NCI-H128 (cell line): ENCODE data around the gene FLAD1.
"Not testable (repeated sequence)": the region's sequence is repeated elsewhere in the genome, so short reads cannot be mapped to it uniquely, and the experiment has no call there.

Experiments
- DNase-seq: peaks from one replicate; lab custom pipeline; 2025; ENCODE audit not compliant: unreplicated experiment; lab: John Stamatoyannopoulos, UW

FLAD1 gene

DNA sequence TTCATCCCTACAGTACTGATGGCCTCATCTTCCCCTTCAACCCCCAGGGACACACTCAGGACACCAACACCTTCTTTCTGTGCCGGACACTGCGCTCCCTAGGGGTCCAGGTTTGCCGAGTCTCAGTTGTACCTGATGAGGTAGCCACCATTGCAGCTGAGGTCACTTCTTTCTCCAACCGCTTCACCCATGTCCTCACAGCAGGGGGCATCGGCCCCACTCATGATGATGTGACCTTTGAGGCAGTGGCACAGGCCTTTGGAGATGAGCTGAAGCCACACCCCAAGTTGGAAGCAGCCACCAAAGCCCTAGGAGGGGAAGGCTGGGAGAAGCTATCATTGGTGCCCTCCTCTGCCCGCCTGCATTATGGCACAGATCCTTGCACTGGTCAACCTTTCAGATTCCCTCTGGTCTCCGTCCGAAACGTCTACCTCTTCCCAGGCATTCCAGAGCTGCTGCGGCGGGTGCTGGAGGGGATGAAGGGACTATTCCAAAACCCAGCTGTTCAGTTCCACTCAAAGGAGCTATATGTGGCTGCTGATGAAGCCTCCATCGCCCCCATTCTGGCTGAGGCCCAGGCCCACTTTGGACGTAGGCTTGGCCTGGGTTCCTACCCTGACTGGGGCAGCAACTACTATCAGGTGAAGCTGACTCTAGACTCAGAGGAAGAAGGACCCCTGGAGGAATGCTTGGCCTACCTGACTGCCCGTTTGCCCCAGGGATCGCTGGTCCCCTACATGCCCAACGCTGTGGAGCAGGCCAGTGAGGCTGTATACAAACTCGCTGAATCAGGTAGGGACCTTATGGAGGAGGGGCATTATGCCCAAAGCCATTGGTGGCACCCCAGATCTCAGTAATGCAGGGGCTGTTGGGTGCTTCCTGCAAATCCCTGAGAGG is 5.2 kb downstream of the FLAD1 start:
- no peak for DNase-seq

DNA sequence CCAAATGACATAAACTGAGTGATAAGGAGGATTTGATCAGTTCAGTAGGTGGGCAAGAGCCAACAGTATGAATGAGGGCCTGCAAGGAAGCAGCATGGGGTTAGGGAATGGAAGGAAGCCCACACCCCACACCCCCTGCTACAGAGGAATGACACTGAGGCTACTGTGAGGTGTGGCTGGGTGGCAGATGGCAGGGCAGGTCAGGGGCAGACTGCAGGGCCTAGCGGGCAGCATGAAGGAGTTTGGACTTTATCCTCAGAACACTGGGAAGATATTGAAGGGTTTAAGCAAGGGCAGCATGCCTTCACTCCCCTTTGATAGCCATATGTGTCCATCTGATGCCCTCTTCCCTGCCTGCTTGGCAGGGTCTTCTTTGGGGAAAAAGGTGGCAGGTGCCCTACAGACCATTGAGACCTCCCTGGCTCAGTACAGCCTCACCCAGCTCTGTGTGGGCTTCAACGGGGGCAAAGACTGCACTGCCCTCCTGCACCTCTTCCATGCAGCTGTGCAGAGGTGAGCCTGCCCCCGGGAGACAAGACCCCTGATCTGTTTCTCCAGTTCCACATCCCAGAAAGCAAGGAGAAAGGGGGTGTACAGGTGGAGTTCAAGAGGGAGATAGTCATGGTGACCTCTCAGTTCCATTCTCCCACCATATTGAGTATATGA is 6.2 kb downstream of the FLAD1 start:
- no peak for DNase-seq

DNA sequence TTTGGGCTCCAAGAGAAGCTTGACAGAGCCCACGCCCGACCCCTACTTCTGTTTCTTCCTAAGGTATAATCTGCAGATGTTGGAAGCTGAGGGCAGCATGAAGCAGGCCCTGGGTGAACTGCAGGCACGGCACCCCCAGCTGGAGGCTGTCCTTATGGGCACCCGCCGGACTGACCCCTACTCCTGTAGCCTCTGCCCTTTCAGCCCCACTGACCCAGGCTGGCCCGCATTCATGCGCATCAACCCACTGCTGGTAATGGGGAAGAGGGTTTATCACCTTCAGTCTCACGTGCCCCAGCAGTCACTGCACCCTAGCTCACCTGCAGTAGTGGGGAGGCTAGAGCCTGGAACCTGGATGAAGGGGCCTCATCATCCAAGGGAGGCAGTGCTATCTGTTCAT is 7.1 kb downstream of the FLAD1 start:
- DNase-seq: no peak

DNA sequence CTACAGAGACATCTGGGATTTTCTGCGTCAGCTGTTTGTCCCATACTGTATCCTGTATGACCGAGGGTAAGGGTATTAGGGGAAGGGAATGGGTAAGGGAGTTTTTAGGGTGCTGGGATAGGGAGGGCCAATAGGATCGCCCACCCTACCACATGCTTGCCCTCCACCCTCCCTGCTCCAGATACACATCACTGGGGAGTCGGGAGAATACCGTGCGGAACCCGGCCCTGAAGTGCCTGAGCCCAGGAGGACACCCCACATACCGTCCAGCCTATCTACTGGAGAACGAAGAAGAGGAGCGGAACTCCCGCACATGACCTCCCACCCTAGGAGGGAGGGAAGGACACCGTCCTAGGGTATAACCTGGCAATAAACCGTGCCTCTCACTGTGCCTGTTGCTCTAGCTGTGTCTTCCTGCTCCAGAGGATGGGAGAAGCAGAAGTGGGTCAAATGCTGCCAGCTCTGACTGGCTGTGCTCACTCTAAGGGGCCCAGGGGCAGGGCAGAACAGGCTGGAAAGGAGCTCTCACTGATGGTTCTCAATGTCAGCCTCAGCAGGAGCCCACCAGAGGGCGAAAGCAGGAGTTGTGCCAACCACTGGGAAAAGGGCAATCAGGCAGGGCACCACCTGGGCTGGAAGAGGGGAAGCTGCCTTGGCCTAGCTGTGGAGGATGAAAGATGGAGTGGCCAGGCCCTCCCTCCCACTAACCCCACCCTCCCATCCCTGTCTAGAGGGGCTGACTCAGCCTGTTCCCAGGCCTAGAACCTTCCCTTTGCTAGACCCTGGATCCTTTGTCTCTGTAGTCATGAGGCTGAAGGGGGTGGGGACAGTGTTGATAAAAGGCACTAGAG is 9.8 kb downstream of the FLAD1 start:
- DNase-seq: no peak

DNA sequence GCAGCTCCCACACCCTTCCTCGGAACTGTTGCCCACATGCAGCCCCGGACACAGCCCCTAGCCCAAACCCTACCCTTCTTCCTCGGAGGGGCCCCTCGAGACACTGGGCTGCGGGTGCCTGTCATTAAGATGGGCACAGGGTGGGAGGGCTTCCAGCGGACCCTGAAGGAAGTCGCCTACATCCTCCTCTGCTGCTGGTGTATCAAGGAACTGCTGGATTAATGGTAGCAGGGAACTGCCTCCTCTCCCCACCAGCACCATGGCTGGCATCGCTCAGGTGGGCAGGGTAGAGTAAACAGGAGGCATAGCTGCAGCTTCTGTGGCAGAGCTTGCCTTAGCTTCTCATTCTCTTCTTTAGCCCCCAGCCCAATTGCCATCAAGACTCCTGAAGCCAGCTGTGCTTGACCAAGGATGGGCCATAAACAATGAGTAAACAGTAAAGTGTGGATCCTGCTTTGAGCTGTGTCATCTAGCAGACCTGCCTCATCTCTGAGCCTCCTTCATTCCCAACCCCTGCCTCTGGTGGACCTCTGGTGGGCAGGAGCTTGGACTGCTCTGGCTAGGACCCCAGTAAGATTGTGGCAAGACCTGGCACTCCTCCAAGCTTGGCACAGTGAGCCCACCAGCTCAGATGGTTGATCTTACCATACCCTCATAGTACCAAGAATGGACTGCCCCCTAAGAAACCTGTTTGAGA is 10.6 kb downstream of the FLAD1 start, which contains the start of gene LENEP:
Gene LENEP (plus strand): TSS at position 15 of the 697 bp plus-strand sequence. CDS start 22 bp downstream, at position 37.
- DNase-seq: no peak

DNA sequence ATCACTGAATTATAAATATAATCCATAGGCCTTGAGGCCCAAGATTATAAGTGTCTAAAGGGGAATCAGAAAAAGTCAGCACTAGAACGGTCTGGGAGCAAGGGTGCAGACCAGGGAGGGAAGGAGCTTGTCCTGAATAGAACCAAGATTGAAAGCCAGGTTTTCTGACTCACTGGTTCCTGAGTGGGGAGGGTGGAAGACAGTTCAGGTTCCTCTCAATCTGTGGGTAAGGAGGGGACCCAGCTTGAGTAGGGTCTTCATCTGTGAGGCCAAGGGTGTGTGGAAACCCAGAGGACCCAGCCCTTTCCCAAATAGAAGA is 11.1 kb downstream of the FLAD1 start:
- no peak for DNase-seq

DNA sequence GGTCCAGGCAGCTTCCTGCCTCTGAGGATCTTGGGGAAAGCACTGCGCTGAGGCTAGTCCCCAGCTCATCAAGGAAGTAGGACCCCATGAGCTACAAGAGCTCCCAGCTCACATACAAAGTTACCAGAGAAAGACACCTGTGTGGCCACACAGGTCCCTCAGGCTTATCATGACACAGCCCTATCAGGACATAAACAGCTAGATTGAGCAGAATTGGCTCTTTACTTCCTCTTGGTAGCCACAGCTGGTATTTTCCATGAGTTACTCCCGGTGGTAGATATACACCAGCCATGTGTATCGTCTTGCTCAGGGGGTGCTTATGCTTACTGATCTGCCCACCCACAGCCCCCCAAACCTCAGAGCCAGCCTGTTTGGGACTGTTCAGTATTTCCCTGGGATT is 11.4 kb downstream of the FLAD1 start:
- no peak for DNase-seq

DNA sequence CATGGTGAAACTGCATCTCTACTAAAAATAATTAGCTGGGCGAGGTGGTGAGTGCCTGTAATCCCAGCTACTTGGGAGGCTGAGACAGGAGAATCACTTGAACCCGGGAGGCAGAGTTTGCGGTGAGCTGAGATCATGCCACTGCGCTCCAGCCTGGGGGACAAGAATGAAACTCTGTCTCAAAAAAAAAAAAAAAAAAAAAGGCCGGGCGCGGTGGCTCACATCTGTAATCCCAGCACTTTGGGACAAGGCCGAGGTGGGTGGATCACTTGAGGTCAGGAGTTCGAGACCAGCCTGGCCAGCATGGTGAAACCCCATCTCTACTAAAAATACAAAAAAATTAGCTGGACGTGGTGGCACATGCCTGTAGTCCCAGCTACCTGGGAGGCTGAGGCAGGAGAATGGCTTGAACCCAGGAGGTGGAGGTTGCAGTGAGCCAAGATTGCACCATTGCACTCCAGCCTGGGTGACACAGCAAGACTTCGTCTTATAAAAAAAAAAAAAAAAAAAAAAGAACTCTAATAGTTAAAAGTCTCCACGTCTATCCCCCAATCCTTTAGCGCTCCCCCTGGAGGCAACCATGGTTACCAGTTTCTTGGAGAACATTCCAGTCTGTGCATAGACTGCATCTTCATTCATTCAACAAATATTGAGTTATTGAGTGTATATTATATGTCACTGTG is 12.3 kb downstream of the FLAD1 start:
- not testable (repeated sequence) for DNase-seq

DNA sequence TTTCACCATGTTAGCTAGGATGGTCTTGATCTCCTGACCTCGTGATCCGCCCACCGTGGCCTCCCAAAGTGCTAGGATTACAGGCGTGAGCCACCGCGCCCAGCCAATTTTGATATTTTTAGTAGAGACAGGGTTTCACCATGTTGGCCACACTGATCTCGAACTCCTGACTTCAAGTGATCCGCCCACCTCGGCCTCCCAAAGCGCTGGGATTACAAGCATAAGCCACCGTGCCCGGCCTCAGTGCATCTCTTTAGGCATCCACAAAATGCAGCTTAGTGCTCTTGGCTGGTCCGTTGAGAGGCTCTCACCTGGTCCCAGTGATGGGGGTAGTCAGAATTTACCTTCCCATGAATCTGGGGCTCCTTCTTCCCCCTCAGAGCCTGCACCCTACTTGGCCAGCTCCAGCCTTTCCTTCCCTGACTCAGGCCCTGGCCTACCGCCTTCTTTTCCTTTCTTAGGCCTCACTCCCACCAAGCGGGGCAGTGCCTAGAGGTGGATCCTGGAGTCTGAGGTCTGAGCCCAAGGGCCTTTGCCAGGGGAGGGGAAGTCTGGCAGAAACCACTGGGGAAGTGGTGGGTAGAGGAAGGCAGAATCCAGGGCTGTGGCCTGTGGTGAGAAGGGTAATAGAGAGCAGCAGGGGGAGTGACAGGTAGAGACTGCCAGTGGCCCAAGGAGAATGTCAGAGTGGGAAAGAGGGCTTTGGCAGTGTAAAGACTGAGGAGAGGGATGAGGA is 14.0 kb downstream of the FLAD1 start:
- no peak for DNase-seq

DNA sequence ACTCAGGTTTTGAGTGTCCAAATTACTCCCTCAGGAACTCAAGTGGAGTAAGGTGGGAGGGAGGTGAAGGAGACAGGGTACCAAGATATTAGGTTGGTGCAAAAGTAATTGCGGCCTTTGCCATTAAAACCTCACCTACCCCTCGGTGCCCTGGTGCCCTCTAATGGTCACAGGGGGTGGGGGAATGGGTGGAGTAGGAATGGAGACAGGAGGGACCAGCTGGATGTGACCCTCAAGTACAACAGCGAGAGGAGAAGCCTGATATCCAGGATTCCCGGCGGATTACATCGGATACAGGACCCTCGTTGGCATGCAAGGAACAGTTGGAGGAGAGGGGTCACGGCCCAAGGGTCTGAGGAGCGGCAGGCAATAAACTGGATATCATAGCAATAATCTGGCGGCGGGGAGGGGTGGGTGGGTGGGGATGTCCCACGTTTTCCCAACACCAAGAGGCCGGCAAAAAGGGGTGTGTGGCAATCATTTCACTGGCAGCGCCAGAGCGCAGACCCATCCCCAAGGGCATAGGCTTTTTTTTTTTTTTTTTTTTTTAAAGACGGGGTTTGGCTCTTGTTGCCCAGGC is 15.1 kb downstream of the FLAD1 start:
- no peak for DNase-seq

DNA sequence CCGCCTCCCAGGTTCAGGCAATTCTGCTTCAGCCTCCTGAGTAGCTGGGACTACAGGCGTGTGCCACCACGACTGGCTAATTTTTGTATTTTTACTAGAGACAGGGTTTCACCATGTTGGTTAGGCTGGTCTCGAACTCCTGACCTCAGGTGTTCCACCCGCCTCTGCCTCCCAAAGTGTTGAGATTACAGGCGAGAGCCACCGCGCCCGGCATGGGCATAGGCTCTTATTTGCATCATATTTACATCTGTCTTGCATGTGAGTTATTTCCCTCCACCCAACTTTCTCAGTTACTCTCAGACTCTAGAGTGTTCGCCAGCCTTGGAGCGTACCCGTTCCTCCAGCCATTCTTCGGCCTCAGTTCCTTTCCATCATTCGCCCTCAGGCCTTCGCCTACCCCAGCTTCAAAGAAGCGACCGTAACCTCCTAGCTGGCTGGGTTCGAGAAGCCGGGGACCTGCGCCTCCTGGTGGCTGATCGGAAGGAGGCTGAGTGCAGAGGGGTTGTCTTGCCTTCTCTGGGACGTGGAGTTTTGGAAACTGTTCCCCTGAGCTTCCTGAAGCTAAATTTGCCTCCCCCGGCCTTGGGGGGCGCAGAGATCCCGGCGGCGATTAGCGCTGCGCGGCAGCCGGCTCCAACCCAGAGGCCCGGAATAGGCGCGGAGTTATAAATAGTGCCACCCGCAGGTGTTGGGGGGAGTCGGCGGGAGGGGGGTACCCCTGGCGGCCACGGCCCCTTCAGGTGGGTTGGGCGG is 15.8 kb downstream of the FLAD1 start:
- DNase-seq: no peak

DNA sequence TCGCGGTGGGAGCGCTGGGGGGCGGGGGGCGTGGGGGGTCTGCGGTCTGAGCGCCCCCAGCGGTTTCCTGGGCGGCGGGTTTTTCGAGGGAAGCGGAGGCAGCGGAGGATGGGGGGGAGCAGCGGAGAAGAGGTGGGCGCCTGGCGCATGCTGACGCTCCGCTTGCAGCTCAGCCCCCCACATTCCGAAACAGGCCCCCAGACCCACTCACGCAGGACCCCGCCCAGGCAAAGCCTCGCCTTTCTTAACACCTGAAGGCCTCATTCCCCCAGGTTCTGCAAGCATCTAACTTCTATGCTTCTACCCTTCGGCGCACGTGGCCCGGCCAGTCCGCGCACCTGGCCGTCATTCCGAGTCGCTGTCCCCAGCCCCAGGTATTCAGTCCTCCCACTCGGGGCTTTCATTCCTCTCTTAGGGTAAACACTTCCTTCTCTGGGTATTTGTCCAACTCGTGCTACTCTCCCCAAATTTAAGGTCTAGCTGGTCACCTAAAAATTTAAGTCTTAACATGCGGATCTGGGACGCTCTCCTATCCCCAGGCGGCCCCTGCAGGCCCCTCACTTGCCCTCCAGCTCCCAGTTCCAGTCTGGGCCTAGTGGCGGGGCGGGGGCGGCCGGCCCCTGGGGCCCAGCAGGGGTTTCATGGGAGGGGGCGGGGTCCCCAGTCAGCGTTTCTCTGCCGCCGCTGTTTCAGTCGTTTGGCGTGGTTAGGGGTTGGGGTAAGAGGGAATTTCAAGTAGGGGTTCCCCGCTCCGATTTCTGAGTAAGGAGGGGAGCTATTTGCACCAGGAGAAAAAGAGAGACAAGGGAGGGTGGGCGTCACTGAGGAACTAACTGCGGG is 16.6 kb downstream of the FLAD1 start:
- no peak for DNase-seq

DNA sequence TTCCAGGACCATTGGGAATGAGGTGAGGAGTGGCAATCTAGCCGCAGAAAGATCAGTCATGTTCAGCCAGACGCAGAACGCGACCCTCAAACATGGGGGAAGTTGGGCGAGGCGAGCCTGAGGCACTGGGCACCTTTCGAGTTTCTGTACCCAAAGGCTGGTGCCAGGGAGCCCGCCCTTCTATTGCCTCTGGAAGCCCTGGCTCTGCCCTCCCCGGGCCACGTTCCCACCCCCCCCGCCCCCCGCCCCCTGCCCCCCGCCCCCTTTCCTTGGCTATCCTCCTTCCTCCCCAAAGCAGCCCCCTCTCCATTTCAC is 17.2 kb downstream of the FLAD1 start:
- no peak for DNase-seq

DNA sequence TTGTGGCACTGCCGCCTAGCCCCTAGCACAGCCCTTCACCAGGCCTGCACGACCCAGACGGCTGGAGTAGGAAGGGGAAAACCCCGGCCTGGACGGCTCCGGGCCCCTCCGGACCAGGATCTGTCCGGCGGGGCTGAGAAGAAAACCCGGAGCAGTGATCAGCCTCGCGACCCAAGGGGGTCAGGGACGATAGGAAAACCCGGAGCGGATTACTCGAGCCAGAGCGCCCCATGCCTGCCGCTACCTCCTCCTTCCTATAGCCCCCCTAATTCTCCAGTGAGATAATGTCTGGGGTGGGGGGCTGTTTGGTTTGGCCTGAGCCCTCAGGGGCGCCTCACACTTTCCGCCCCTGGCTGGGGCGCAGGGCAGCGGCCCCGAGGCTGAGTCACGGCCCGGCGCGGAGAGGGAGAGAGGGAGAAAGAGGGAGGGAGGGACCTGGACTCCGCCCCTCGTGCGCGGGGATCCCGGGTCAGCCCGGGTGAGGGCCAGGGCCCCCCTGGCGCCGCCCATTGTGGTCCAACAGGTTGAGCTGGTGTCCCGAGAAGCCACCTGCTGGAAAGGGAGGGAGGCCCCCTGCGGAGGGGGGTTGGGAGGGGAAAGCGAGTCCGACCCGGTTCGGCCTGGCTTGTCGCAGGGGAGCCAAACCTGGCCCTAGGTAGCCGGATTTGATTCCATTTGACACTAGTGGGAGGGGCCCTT is 17.7 kb downstream of the FLAD1 start:
- peak; percentile 88 for DNase-seq

DNA sequence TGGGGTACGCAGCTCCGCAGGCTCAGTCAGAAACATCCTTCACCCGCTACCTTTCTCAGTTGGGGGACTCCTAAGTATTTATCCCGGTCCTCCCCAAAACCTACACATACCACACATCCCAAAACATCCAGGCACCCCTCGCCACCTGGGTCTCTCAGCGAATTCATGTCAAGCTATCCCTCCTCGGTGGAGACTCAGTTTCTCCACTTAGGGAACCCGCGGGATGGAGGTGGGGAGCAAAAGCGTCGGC is 18.2 kb downstream of the FLAD1 start:
- DNase-seq: no peak

DNA sequence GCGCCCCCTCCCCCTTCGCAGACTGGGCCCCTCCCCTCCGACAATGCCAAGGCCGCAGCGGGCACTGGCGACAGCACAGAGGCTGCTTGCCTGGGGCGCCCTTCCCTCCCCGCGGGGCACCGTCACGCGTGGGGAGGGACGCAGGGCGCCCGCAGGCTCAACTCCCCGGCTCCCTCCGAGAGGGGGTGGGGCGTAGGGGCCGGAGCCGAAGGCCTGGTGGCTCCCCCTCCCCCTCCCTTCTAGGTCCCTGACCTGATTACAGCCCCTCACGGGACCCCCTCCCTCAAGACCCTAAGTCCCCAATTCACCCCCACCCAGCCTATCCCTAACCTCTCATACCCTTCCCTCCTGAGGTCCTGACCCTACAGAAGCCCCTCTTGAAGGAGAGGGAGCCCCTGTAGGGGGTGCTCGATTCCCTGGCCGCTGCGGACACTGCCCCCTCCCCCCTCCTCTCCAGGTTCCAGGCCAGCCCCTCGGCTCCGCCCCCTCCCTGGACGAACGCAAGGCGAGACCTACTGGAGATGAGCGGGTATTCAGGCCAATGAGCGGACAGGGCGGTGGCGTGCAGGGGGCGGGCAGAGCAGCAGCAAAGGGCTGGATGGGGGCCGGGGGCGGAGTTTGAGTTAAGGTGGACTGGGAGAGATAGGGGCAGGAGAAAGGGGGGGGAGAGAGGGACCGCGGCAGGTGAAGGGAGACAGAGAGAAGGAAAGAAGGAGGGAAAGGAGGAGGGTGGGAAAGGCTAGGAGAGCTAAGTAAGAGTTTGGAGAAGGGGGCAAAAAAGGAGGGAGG is 18.7 kb downstream of the FLAD1 start:
- DNase-seq: peak; percentile 97
